Activated CD4-positive, alpha-beta T cell treated with anti-CD3 and anti-CD28 coated beads, Interleukin-2, amount 50 U/mL, for 1 hour (primary cell): ENCODE data around the gene DCAF16.
"Not testable (repeated sequence)": the region's sequence is repeated elsewhere in the genome, so short reads cannot be mapped to it uniquely, and the experiment has no call there.

Experiments
- DNase-seq: peaks from one replicate; pipeline ENCODE4 v3.0.0-alpha.2; 2020

Gene DCAF16

GRCh38 chr4:17810260-17811077 is at the start of gene DCAF16, which contains the start of gene NCAPG:
TSS of gene DCAF16 (minus strand) at chr4:17810757. CDS start at chr4:17804141, 6,616 bp downstream.
TSS of gene NCAPG (plus strand) at chr4:17810979. CDS start at chr4:17811078, 99 bp downstream.
- DNase-seq, result peak; percentile 98

GRCh38 chr4:17859793-17860406 is 49.3 kb upstream of the DCAF16 start:
- no peak for DNase-seq

GRCh38 chr4:17854036-17854435 is 43.5 kb upstream of the DCAF16 start:
- no peak for DNase-seq

- no peak for DNase-seq
These were observed 41.4 kb upstream of the DCAF16 start for GRCh38 chr4:17851959-17852358.

- not testable (repeated sequence) for DNase-seq
These were observed 39.7 kb upstream of the DCAF16 start for GRCh38 chr4:17850295-17850694.

GRCh38 chr4:17846266-17846665 is 35.7 kb upstream of the DCAF16 start:
- DNase-seq, result no peak

- no peak for DNase-seq
These were observed 13.5 kb upstream of the DCAF16 start for GRCh38 chr4:17823871-17824669.

GRCh38 chr4:17817027-17817426 is 6.5 kb upstream of the DCAF16 start:
- DNase-seq, result no peak

- DNase-seq, result no peak
These were observed 5.6 kb upstream of the DCAF16 start for GRCh38 chr4:17816142-17816541.

- no peak for DNase-seq
These were observed 3.6 kb upstream of the DCAF16 start for GRCh38 chr4:17814140-17814539.

- DNase-seq, result no peak
These were observed 2.2 kb upstream of the DCAF16 start for GRCh38 chr4:17812801-17813200.

- DNase-seq, result no peak
These were observed 1.6 kb upstream of the DCAF16 start for GRCh38 chr4:17812125-17812524.

- no peak for DNase-seq
These were observed 584 bp upstream of the DCAF16 start for GRCh38 chr4:17811078-17811603.

GRCh38 chr4:17809667-17810066 is 890 bp downstream of the DCAF16 start:
- no peak for DNase-seq

GRCh38 chr4:17807446-17807845 is 3.1 kb downstream of the DCAF16 start:
- DNase-seq, result no peak

- no peak for DNase-seq
These were observed 4.9 kb downstream of the DCAF16 start for GRCh38 chr4:17805580-17806155.

- DNase-seq, result no peak
These were observed 12.7 kb downstream of the DCAF16 start for GRCh38 chr4:17797808-17798207.

- DNase-seq, result no peak
These were observed 15.8 kb downstream of the DCAF16 start for GRCh38 chr4:17794730-17795129.

- DNase-seq, result no peak
These were observed 21.6 kb downstream of the DCAF16 start for GRCh38 chr4:17788956-17789355.

GRCh38 chr4:17787315-17787714 is 23.2 kb downstream of the DCAF16 start:
- no peak for DNase-seq

GRCh38 chr4:17786567-17786966 is 24.0 kb downstream of the DCAF16 start:
- DNase-seq, result no peak

GRCh38 chr4:17785858-17786257 is 24.7 kb downstream of the DCAF16 start:
- no peak for DNase-seq
